K562 (cell line): ENCODE measurements around the gene APBB2. TPM values are rescaled to one million over a fixed set of nuclear protein-coding genes. Genes with fewer than 3 reads are reported as not detected.
A peak's percentile ranks its signal among the peaks of the same experiment; 100 is the strongest.

Experiments used
- ATAC-seq: fragments of 200-7000 bp; cut with Tn5 transposase; 3 replicates; pipeline ENCODE4 v1.9.1; 2020; ENCODE audit warnings: moderate library complexity
- BruUV-seq: library from RNA; stranded (reverse); fragments of 400-500 nt; replicated peaks from 2 replicates; lab custom pipeline; 2021; lab: Mats Ljungman, UMichigan
- CTCF ChIA-PET: fragments of 300-600 bp; formaldehyde crosslinking; extraction: SDS; loops from one replicate; lab custom pipeline; 2021; ENCODE audit warnings: low intra/inter-chr PET ratio; lab: Yijun Ruan, JAX
- POLR2A ChIA-PET: fragments of 300-600, 350-650 bp; sonication (Branson Sonifier 250); formaldehyde crosslinking; extraction: SDS; loops from one replicate; lab custom pipeline; 2021; ENCODE audit warnings: antibody characterized with exemption, inconsistent platforms; lab: Yijun Ruan, JAX
- DNase-seq, 4 experiments: peaks; one replicate each; pipeline versions ENCODE4 v3.0.0 to v3.0.0-alpha.2; 2011 to 2018; ENCODE audit warnings: low spot score in 3 of 4, mixed read lengths in 3 of 4; ENCODE audit errors: extremely low read depth in 1 of 4
- FAIRE-seq: peaks from 2 replicates; lab custom pipeline; 2011; peaks lifted over from hg19 to GRCh38; lab: Jason Lieb, UNC
- H2AFZ ChIP-seq: 2 replicates; pipeline ENCODE4 v1.6.0; 2011; ENCODE audit warnings: low read depth, low read length, control low read depth, inconsistent platforms
- H3K27ac ChIP-seq: fragments of 200-600 bp; 3 replicates; pipeline ENCODE4 v1.8.0; 2011; ENCODE audit warnings: low read depth, mild to moderate bottlenecking, control low read depth, inconsistent platforms, low read length, moderate library complexity, mixed read lengths; ENCODE audit errors: extremely low read depth
- H3K27me3 ChIP-seq, 2 experiments: fragments of 300-600 bp in 1 of 2; 2 replicates in 1 of 2; 3 replicates in 1 of 2; pipeline versions ENCODE4 v1.6.0 to v1.8.0; 2011; ENCODE audit warnings: inconsistent platforms in 2 of 2, low read length in 2 of 2, mild to moderate bottlenecking in 1 of 2, mixed read lengths in 1 of 2, moderate library complexity in 1 of 2; ENCODE audit not compliant: control insufficient read depth in 2 of 2, insufficient read depth in 2 of 2
- H3K36me3 ChIP-seq: fragments of 300-600 bp; 3 replicates; pipeline ENCODE4 v1.8.0; 2011; ENCODE audit warnings: mild to moderate bottlenecking, low read length, inconsistent platforms; ENCODE audit not compliant: control insufficient read depth, insufficient read depth
- H3K4me1 ChIP-seq, 2 experiments: fragments of 200-600 bp in 1 of 2; replicated peaks in 1 of 2; 2 replicates in 1 of 2; 3 replicates in 1 of 2; pipeline versions ENCODE4 v1.5.1 to v1.8.0; 2011; ENCODE audit warnings: inconsistent platforms in 2 of 2, low read length in 2 of 2, mild to moderate bottlenecking in 1 of 2, mixed read lengths in 1 of 2, moderate library complexity in 1 of 2; ENCODE audit not compliant: control insufficient read depth in 2 of 2, insufficient read depth in 2 of 2
- H3K4me2 ChIP-seq: 2 replicates; pipeline ENCODE4 v1.6.1; 2011; ENCODE audit warnings: low read length, control low read depth, inconsistent platforms, mixed read lengths; ENCODE audit not compliant: insufficient read depth
- H3K4me3 ChIP-seq: fragments of 200-600 bp; sonication (generic), shearing (Covaris generic); 2 replicates; pipeline ENCODE4 v1.5.1; 2016; ENCODE audit warnings: control low read depth, inconsistent platforms
- H3K79me2 ChIP-seq: fragments of 200-600 bp; 3 replicates; pipeline ENCODE4 v1.8.0; 2011; ENCODE audit warnings: low read length, inconsistent platforms; ENCODE audit not compliant: control insufficient read depth, insufficient read depth
- H3K9ac ChIP-seq, 2 experiments: 2 replicates each; pipeline versions ENCODE4 v1.6.0 to v1.6.1; 2011; ENCODE audit warnings: low read depth in 2 of 2, low read length in 2 of 2, control low read depth in 1 of 2, inconsistent platforms in 1 of 2, mild to moderate bottlenecking in 1 of 2, mixed read lengths in 1 of 2; ENCODE audit not compliant: insufficient read depth in 1 of 2
- H3K9me1 ChIP-seq: one replicate; pipeline ENCODE4 v1.6.0; 2011; ENCODE audit warnings: inconsistent platforms, mild to moderate bottlenecking, low read length, moderate library complexity; ENCODE audit not compliant: control insufficient read depth, insufficient read depth
- H3K9me3 ChIP-seq: replicated peaks from 2 replicates; pipeline ENCODE4 v1.5.1; 2011; ENCODE audit warnings: low read depth, low read length, inconsistent platforms; ENCODE audit not compliant: control insufficient read depth, insufficient read depth
- H4K20me1 ChIP-seq: replicated peaks from 2 replicates; pipeline ENCODE4 v1.6.1; 2011; ENCODE audit warnings: low read length, inconsistent platforms, mixed read lengths; ENCODE audit not compliant: control insufficient read depth, insufficient read depth
- CEBPB ChIP-seq: fragments of 450-650 bp; IDR thresholded peaks from 2 replicates; pipeline ENCODE4 v1.6.1; 2016; ENCODE audit warnings: missing genetic modification characterization, missing compliant biosample characterization
- FOXO4 ChIP-seq: fragments of 450-650 bp; formaldehyde crosslinking; IDR thresholded peaks from 2 replicates; pipeline ENCODE4 v1.4.0; 2020; ENCODE audit warnings: mild to moderate bottlenecking, moderate library complexity
- KDM5B ChIP-seq: fragments of 200-600 bp; sonication (generic); IDR thresholded peaks from 2 replicates; pipeline ENCODE4 v1.6.1; 2012; ENCODE audit warnings: low read depth, mild to moderate bottlenecking, moderate library complexity, low read length, control low read depth, inconsistent platforms; ENCODE audit not compliant: insufficient replicate concordance
- NCOA1 ChIP-seq: fragments of 450-650 bp; IDR thresholded peaks from 2 replicates; pipeline ENCODE4 v1.6.1; 2016; ENCODE audit warnings: low read depth
- RBM25 ChIP-seq: fragments of 200-400 bp; formaldehyde crosslinking; IDR thresholded peaks from 2 replicates; pipeline ENCODE4 v1.6.1; 2018; ENCODE audit warnings: low read length, low read depth, moderate library complexity; ENCODE audit not compliant: severe bottlenecking
- TBP ChIP-seq: optimal IDR thresholded peaks from 2 replicates; pipeline ENCODE3; 2011; ENCODE audit warnings: low read depth, low read length, improper control_type of control experiment
- ZNF124 ChIP-seq: sonication (generic); formaldehyde crosslinking; IDR thresholded peaks from 2 replicates; pipeline ENCODE4 v1.8.1; 2022; ENCODE audit warnings: missing genetic modification reagents
- ZNF146 ChIP-seq: IDR thresholded peaks from one replicate; pipeline ENCODE4 v1.6.1; 2018; ENCODE audit warnings: missing compliant biosample characterization; ENCODE audit not compliant: unreplicated experiment
- ZNF512 ChIP-seq: IDR thresholded peaks from 2 replicates; pipeline ENCODE4 v1.6.1; 2016; ENCODE audit warnings: missing genetic modification characterization, missing compliant biosample characterization
- WGBS: fragments of 100-300 bp; shearing (Covaris generic); methylation state at CpG from one replicate; pipeline ENCODE4 v1.1.6; 2016; ENCODE audit warnings: low coverage, mixed read lengths; ENCODE audit not compliant: insufficient coverage; ENCODE audit errors: missing lambda C conversion rate; 5-methylcytosine and 5-hydroxymethylcytosine counted together
- in situ Hi-C: fragments of 300-500 bp; cut with MboI; formaldehyde crosslinking; loops from 4 replicates; pipeline ENCODE4 v1.15.0; 2018; ENCODE audit warnings: inconsistent platforms, mixed read lengths
- intact Hi-C: fragments of 100-400 bp; cut with micrococcal nuclease; formaldehyde crosslinking; loops from 2 replicates; pipeline ENCODE4 v1.14.2; 2022
- polyA plus RNA-seq, 8 experiments: library from polyadenylated mRNA; depleted of rRNA in 4 of 8; stranded (reverse) in 5 of 8; unstranded in 3 of 8; fragments of >200 nt; fragmentation: Nextera tagmentation in 2 of 8; fragmentation: Illumina TruSeq in 1 of 8; extraction: Ambion mirVana in 2 of 8; extraction: Trizol in 1 of 8; gene quantifications; 2 replicates each; pipeline versions ENCODE4 v1.2.1 to v1.2.3, GENCODE V29; 2011 to 2014; ENCODE audit warnings: inconsistent platforms in 1 of 8, missing spikeins in 1 of 8
- total RNA-seq, 7 experiments: library from RNA; depleted of rRNA in 6 of 7; stranded (reverse); fragments of >200 nt in 6 of 7; fragmentation: Illumina TruSeq in 2 of 7; extraction: Trizol in 2 of 7; gene quantifications; 2 replicates each; pipeline versions ENCODE4 v1.2.1 to v1.2.3, GENCODE V29; 2011 to 2021; ENCODE audit warnings: low replicate concordance in 1 of 7

APBB2 gene
- total and polyA plus RNA-seq, 9 of the 15 experiments (the other 6 are each of a cell fraction or from before 2014, with no cell fraction given): 0.08 to 2.1 (median 1.4) TPM

GRCh38 chr4:41026971-41027370 is 187.4 kb downstream of the APBB2 start:
- no peaks in the 10 kb centered on the region for H3K79me2 ChIP-seq
- no peak for ATAC-seq
- H3K9ac ChIP-seq: no peak overlapping the region
- no peaks in the 10 kb centered on the region for H3K9me1 ChIP-seq
- no peak overlapping the region for H3K4me3 ChIP-seq
- H3K4me1 ChIP-seq: no peaks in the 10 kb centered on the region
- H3K36me3 ChIP-seq: no peaks in the 10 kb centered on the region
- ChIA-PET CTCF (no interaction called here), POLR2A (no interaction called here)
- H4K20me1 ChIP-seq: no peaks in the 10 kb centered on the region
- no peak overlapping the region for H2AFZ ChIP-seq
- intact Hi-C loops: no loop called here
- H3K9me3 ChIP-seq: no peaks in the 10 kb centered on the region
- no peak overlapping the region for H3K4me2 ChIP-seq
- H3K27ac ChIP-seq: no peak overlapping the region
- in situ Hi-C loops: no loop called here
- no peaks in the 10 kb centered on the region for H3K27me3 ChIP-seq
- 0% methylated on average over 1 of the region's 1 CpG for WGBS
- TF ChIP-seq ZNF124 (0 out of 2 replicates have a peak, but pooled peaks have one; percentile 39), NCOA1 (no peak), ZNF512 (tag) (no peak), KDM5B (no peak)
- DNase-seq: no peak
- no peak for FAIRE-seq
- no TSS peak for BruUV-seq

GRCh38 chr4:41025824-41026223 is 188.5 kb downstream of the APBB2 start:
- no peak overlapping the region for H3K4me3 ChIP-seq
- H3K27ac ChIP-seq: no peak overlapping the region
- BruUV-seq: no TSS peak
- no peaks in the 10 kb centered on the region for H3K27me3 ChIP-seq
- in situ Hi-C loops (no loop called here), intact Hi-C loops (no loop called here)
- no peaks in the 10 kb centered on the region for H3K79me2 ChIP-seq
- DNase-seq: no peak
- no peak for FAIRE-seq
- H3K9me3 ChIP-seq: no peaks in the 10 kb centered on the region
- no peak overlapping the region for H3K4me2 ChIP-seq
- no peak overlapping the region for H3K9ac ChIP-seq
- no peaks in the 10 kb centered on the region for H3K36me3 ChIP-seq
- H2AFZ ChIP-seq: no peak overlapping the region
- CTCF ChIA-PET: no interaction called here
- ATAC-seq: no peak
- POLR2A ChIA-PET: no interaction called here
- no peaks in the 10 kb centered on the region for H3K4me1 ChIP-seq
- 0% methylated on average over 1 of the region's 2 CpGs for WGBS
- H3K9me1 ChIP-seq: no peaks in the 10 kb centered on the region
- H4K20me1 ChIP-seq: no peaks in the 10 kb centered on the region
- peak; percentile 31 for TF ChIP-seq ZNF146 (CRISPR knock-in tag)
- no peak for TF ChIP-seq TBP
- no peak for TF ChIP-seq FOXO4 (CRISPR knock-in tag)
- peak; percentile 32 for TF ChIP-seq RBM25
- no peak for TF ChIP-seq CEBPB (tag)
